Esophagus squamous epithelium (tissue), 5 donors: ENCODE data around the gene KIF26B. TPM values are rescaled to one million over a fixed set of nuclear protein-coding genes. Genes with fewer than 3 reads are reported as not detected.

Experiments
- DNase-seq: peaks from one replicate; lab custom pipeline; 2025; lab: John Stamatoyannopoulos, UW
- H3K27ac ChIP-seq, 4 donors: fragments of 200-600 bp; sonication (generic); one replicate each; pipeline ENCODE4 v1.5.1; 2016 to 2019; ENCODE audit warnings: mild to moderate bottlenecking in 1 of 4
- H3K27me3 ChIP-seq, 4 donors: fragments of 200-600 bp; sonication (generic); 1 replicate in 3 of 4; 2 replicates in 1 of 4; pipeline versions ENCODE4 v1.5.1 to v1.6.0; 2017 to 2021; ENCODE audit warnings: antibody characterized with exemption in 1 of 4
- H3K36me3 ChIP-seq, 3 donors: fragments of 200-600 bp; sonication (generic); one replicate each; pipeline ENCODE4 v1.5.1; 2016 to 2019
- H3K4me1 ChIP-seq, 3 donors: fragments of 200-600 bp; sonication (generic); one replicate each; pipeline ENCODE4 v1.5.1; 2017 to 2019
- H3K4me3 ChIP-seq, 4 donors: fragments of 200-600 bp; sonication (generic); 1 replicate in 3 of 4; 2 replicates in 1 of 4; pipeline ENCODE4 v1.5.1; 2016 to 2019; ENCODE audit warnings: mild to moderate bottlenecking in 2 of 4, moderate library complexity in 1 of 4
- H3K9me3 ChIP-seq, 3 donors: fragments of 200-600 bp; sonication (generic); one replicate each; pipeline ENCODE4 v1.5.1; 2016 to 2019
- CTCF ChIP-seq, 6 experiments: fragments of 450-650 bp in 4 of 6; fragments of 200-600 bp in 2 of 6; sonication (generic) in 2 of 6; IDR thresholded peaks; one replicate each; pipeline ENCODE4 v1.5.1; 2016 to 2019; ENCODE audit warnings: antibody characterized with exemption in 6 of 6, mild to moderate bottlenecking in 4 of 6, moderate library complexity in 4 of 6
- POLR2A ChIP-seq, 4 donors: fragments of 450-650 bp; IDR thresholded peaks; one replicate each; pipeline ENCODE4 v1.6.1; 2017; ENCODE audit warnings: antibody characterized with exemption in 4 of 4, mild to moderate bottlenecking in 4 of 4, moderate library complexity in 3 of 4
- WGBS, 2 donors: methylation state at CpG; one replicate each; pipeline ENCODE4 v1.1.5; 2018; 5-methylcytosine and 5-hydroxymethylcytosine counted together
- intact Hi-C: fragments of 100-400 bp; cut with DNase I; formaldehyde crosslinking; loops from one replicate; pipeline ENCODE4 v1.15.0; 2022
- total RNA-seq, 4 donors: library from RNA; depleted of rRNA; stranded (reverse); fragments of >200 nt; gene quantifications; one replicate each; pipeline ENCODE4 v1.1.0, GENCODE V29; 2016
- donor health status: DM: yes; HTN: yes; CAD: no.

KIF26B gene
- total RNA-seq, 4 donors from 2014 or later, result 0.23 to 2.7 (median 1.0) TPM

GRCh38 chr1:245589316-245589715 lies 434.5 kb downstream of the KIF26B start:
- WGBS, 2 donors, result 85 to 89% methylated on average over 11 to 12 of the region's 12 CpGs
- intact Hi-C loops, result no loop called here
- Histone ChIP-seq H3K36me3 (no peaks in the 10 kb centered on the region), H3K4me1 (no peaks in the 10 kb centered on the region), H3K4me3 (no peak overlapping the region), H3K27ac (no peak overlapping the region), H3K9me3 (no peaks in the 10 kb centered on the region), H3K27me3 (no peaks in the 10 kb centered on the region)
- no peak for DNase-seq
- TF ChIP-seq POLR2A (IDR thresholded peaks at IDR 0.05) (no peak), CTCF (IDR thresholded peaks at IDR 0.05) (no peak)

DNA sequence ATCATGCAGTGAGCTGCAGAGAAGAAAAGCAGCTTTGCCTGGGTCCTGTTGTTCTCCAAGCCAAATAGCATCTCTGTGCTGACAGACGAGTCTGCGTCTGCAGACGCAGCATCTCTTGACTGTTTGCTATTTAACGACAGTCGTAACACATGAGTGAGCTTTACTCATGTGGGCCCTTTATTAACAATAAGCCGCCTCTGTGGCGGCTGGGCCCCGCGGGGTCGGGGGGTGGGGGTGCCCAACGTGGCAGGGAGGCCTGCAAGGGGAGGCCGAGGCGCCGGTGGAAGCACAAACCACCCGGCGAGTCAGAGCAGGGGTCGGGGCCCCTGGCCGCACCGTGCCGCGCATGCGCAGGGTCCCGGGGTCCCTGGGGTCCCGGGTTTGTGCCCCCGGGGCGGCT lies 435.1 kb downstream of the KIF26B start:
- no peak overlapping the region for H3K4me3 ChIP-seq
- no peak for DNase-seq
- 91% methylated on average over 22 of the region's 26 CpGs; no CpG with 5 or more reads in 1 of the 2 donors for WGBS, 2 donors
- no peaks in the 10 kb centered on the region for H3K27me3 ChIP-seq
- no peaks in the 10 kb centered on the region for H3K4me1 ChIP-seq
- no peaks in the 10 kb centered on the region for H3K9me3 ChIP-seq
- H3K27ac ChIP-seq, result no peak overlapping the region
- H3K36me3 ChIP-seq, result no peaks in the 10 kb centered on the region
- TF ChIP-seq POLR2A (IDR thresholded peaks at IDR 0.05), result no peak
- no peak for TF ChIP-seq CTCF (IDR thresholded peaks at IDR 0.05)
- intact Hi-C loops, result no loop called here

DNA sequence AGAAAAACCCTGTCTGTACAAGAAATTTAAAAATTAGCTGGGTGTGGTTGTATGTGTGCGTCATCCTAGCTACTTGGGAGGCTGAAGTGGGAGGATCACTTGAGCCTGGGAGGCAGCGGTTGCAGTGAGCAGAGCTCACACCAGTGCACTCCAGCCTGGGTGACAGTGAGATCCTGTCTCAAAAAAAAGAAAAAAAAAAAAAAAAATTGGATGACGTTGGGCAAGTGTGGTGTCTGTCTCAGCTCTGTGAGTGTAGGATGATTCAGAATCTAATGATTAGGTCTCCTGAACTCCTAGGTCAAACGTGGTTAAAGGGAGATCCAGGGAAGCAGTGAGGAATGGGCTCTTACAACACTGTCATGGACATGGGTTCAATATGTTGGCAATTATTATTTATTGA lies 435.9 kb downstream of the KIF26B start:
- no peaks in the 10 kb centered on the region for H3K4me1 ChIP-seq
- no peaks in the 10 kb centered on the region for H3K9me3 ChIP-seq
- TF ChIP-seq POLR2A (IDR thresholded peaks at IDR 0.05) (no peak), CTCF (IDR thresholded peaks at IDR 0.05) (no peak)
- H3K27ac ChIP-seq, result no peak overlapping the region
- intact Hi-C loops, result no loop called here
- H3K36me3 ChIP-seq, result no peaks in the 10 kb centered on the region
- no peak overlapping the region for H3K4me3 ChIP-seq
- no peaks in the 10 kb centered on the region for H3K27me3 ChIP-seq
- WGBS, 2 donors, result 54 to 67% methylated on average over 4 of the region's 4 CpGs
- no peak for DNase-seq

DNA sequence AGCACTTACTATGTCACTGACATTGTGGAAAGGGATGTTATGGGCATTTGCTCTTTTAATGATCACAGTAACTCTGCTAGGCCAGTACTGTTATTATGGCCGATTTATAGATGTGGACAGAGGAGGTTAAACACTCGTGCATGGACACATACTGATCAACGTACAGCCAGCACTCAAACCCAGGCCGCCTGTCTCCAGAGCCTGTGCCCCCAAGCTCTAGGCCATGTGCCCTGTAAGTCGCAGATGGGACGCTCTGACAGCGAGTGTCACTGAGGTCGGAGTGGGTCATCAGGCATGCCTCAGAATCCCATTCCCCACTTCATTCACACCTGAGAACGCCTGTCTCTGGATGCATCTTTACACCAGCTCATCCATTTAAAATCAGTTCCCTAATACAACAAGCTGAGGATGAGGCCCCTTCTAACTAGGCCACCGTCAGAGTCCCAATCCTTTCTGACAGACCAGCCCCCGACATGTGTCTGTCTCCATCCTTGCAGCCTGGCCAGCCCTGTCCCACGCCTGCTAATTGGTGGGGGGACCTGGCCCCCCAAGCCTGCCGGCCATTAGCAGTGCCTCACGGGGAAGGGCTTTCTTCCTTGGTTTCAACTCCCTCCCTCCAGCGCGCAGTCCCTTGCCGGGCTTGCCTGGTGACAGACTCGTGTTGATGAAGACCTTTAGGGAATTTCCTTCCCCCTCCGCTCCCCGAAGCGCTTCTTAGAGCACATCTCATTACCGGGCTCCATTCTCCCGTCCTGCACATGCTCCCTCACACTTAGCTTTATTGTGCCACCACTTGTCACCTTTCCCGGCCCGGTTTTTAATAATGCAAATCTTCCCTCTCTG lies 436.8 kb downstream of the KIF26B start:
- Histone ChIP-seq H3K9me3 (no peaks in the 10 kb centered on the region), H3K36me3 (no peaks in the 10 kb centered on the region), H3K4me3 (no peak overlapping the region), H3K4me1 (no peaks in the 10 kb centered on the region), H3K27ac (no peak overlapping the region), H3K27me3 (no peaks in the 10 kb centered on the region)
- 87 to 92% methylated on average over 25 of the region's 25 CpGs for WGBS, 2 donors
- intact Hi-C loops, result no loop called here
- TF ChIP-seq POLR2A (IDR thresholded peaks at IDR 0.05) (no peak), CTCF (IDR thresholded peaks at IDR 0.05) (no peak)
- DNase-seq, result no peak

DNA sequence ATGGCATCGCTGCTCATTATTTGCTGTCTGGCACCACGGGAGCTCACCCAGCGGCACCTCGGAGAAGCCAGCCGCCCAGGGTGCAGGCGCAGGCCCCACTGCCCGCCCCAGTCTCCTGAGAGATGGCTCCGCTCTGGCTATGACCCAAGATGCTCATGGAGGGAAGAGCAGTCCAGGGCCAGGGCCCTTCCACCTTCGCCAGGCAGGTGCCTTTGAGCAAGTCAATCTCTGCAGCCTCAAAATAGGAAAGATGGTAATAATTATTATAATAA lies 437.3 kb downstream of the KIF26B start:
- Histone ChIP-seq H3K4me1 (no peaks in the 10 kb centered on the region), H3K9me3 (no peaks in the 10 kb centered on the region), H3K4me3 (no peak overlapping the region), H3K27ac (no peak overlapping the region), H3K27me3 (no peaks in the 10 kb centered on the region), H3K36me3 (no peaks in the 10 kb centered on the region)
- intact Hi-C loops, result no loop called here
- WGBS, 2 donors, result 87 to 93% methylated on average over 6 to 7 of the region's 9 CpGs
- no peak for DNase-seq
- no peak for TF ChIP-seq CTCF (IDR thresholded peaks at IDR 0.05)
- no peak for TF ChIP-seq POLR2A (IDR thresholded peaks at IDR 0.05)
